HEK293 (cell line): Measurements from ENCODE around the gene EML3.

Experiments
- BCL11B ChIP-seq: fragments of 450-650 bp; formaldehyde crosslinking; IDR thresholded peaks from 2 replicates; pipeline ENCODE4 v1.5.1; 2016; ENCODE audit warnings: low read depth, missing biosample characterization, missing genetic modification characterization
- EGR2 ChIP-seq: fragments of 450-650 bp; formaldehyde crosslinking; IDR thresholded peaks from 2 replicates; pipeline ENCODE4 v1.5.1; 2016; ENCODE audit warnings: low read depth, missing biosample characterization, missing genetic modification characterization
- RBAK ChIP-seq: fragments of 450-650 bp; formaldehyde crosslinking; IDR thresholded peaks from 2 replicates; pipeline ENCODE4 v1.5.1; 2016; ENCODE audit warnings: missing biosample characterization, missing genetic modification characterization
- SCRT1 ChIP-seq: fragments of 450-650 bp; formaldehyde crosslinking; IDR thresholded peaks from 2 replicates; pipeline ENCODE4 v1.5.1; 2016; ENCODE audit warnings: missing biosample characterization, missing genetic modification characterization, borderline replicate concordance
- ZBTB48 ChIP-seq: fragments of 450-650 bp; formaldehyde crosslinking; IDR thresholded peaks from 2 replicates; pipeline ENCODE4 v1.5.1; 2016; ENCODE audit warnings: missing biosample characterization, missing genetic modification characterization
- ZEB2 ChIP-seq: fragments of 450-650 bp; formaldehyde crosslinking; IDR thresholded peaks from 2 replicates; pipeline ENCODE4 v1.5.1; 2016; ENCODE audit warnings: missing biosample characterization, missing genetic modification characterization
- ZFHX2 ChIP-seq: fragments of 450-650 bp; formaldehyde crosslinking; conservative IDR thresholded peaks from 2 replicates; pipeline ENCODE4 v1.5.1; 2016; ENCODE audit warnings: missing biosample characterization, missing genetic modification characterization
- ZNF121 ChIP-seq: fragments of 450-650 bp; formaldehyde crosslinking; IDR thresholded peaks from 2 replicates; pipeline ENCODE4 v1.5.1; 2016; ENCODE audit warnings: missing biosample characterization, missing genetic modification characterization
- ZNF155 ChIP-seq: fragments of 450-650 bp; formaldehyde crosslinking; IDR thresholded peaks from 2 replicates; pipeline ENCODE4 v1.5.1; 2016; ENCODE audit warnings: missing biosample characterization, missing genetic modification characterization
- ZNF175 ChIP-seq: fragments of 450-650 bp; formaldehyde crosslinking; IDR thresholded peaks from 2 replicates; pipeline ENCODE4 v1.5.1; 2016; ENCODE audit warnings: missing biosample characterization, missing genetic modification characterization
- ZNF211 ChIP-seq: fragments of 450-650 bp; formaldehyde crosslinking; IDR thresholded peaks from 2 replicates; pipeline ENCODE4 v1.5.1; 2016; ENCODE audit warnings: low read depth, missing biosample characterization, missing genetic modification characterization
- ZNF239 ChIP-seq: fragments of 450-650 bp; formaldehyde crosslinking; IDR thresholded peaks from 2 replicates; pipeline ENCODE4 v1.5.1; 2016; ENCODE audit warnings: missing biosample characterization, missing genetic modification characterization
- ZNF248 ChIP-seq: fragments of 450-650 bp; formaldehyde crosslinking; IDR thresholded peaks from 2 replicates; pipeline ENCODE4 v1.5.1; 2017; ENCODE audit warnings: missing biosample characterization, missing genetic modification characterization
- ZNF341 ChIP-seq: fragments of 450-650 bp; formaldehyde crosslinking; IDR thresholded peaks from 2 replicates; pipeline ENCODE4; 2016; ENCODE audit warnings: low read depth, missing biosample characterization, missing genetic modification characterization
- ZNF416 ChIP-seq: fragments of 450-650 bp; formaldehyde crosslinking; IDR thresholded peaks from 2 replicates; pipeline ENCODE4 v1.5.1; 2016; ENCODE audit warnings: missing biosample characterization, missing genetic modification characterization
- ZNF501 ChIP-seq: fragments of 450-650 bp; formaldehyde crosslinking; IDR thresholded peaks from 2 replicates; pipeline ENCODE4 v1.5.1; 2016; ENCODE audit warnings: missing biosample characterization, missing genetic modification characterization
- ZNF664 ChIP-seq: fragments of 450-650 bp; formaldehyde crosslinking; IDR thresholded peaks from 2 replicates; pipeline ENCODE4 v1.5.1; 2016; ENCODE audit warnings: missing biosample characterization, missing genetic modification characterization
- TF ChIP-seq, protein P1 (sequence below): fragments of 450-650 bp; formaldehyde crosslinking; optimal IDR thresholded peaks from 2 replicates; pipeline ENCODE3; 2016; ENCODE audit warnings: missing biosample characterization, mild to moderate bottlenecking, missing genetic modification characterization
- TF ChIP-seq, protein P2 (sequence below): fragments of 450-650 bp; formaldehyde crosslinking; conservative IDR thresholded peaks from 2 replicates; pipeline ENCODE4 v1.5.1; 2016; ENCODE audit warnings: low read depth, missing biosample characterization, missing genetic modification characterization
- TF ChIP-seq, protein P3 (sequence below): fragments of 450-650 bp; formaldehyde crosslinking; IDR thresholded peaks from 2 replicates; pipeline ENCODE4 v1.5.1; 2016; ENCODE audit warnings: missing biosample characterization, missing genetic modification characterization
- TF ChIP-seq, protein P4 (sequence below): fragments of 450-650 bp; formaldehyde crosslinking; IDR thresholded peaks from 2 replicates; pipeline ENCODE4 v1.5.1; 2016; ENCODE audit warnings: missing biosample characterization, missing genetic modification characterization
- TF ChIP-seq, protein P5 (sequence below): fragments of 450-650 bp; formaldehyde crosslinking; IDR thresholded peaks from 2 replicates; pipeline ENCODE4 v1.5.1; 2016; ENCODE audit warnings: missing biosample characterization, missing genetic modification characterization
- TF ChIP-seq, protein P6 (sequence below): fragments of 450-650 bp; IDR thresholded peaks from 2 replicates; pipeline ENCODE4 v1.5.1; 2018; ENCODE audit warnings: missing biosample characterization, missing genetic modification characterization
- TF ChIP-seq, protein P7 (sequence below): fragments of 450-650 bp; IDR thresholded peaks from 2 replicates; pipeline ENCODE4 v1.5.1; 2018; ENCODE audit warnings: missing biosample characterization, mild to moderate bottlenecking, missing genetic modification characterization

Gene EML3

DNA sequence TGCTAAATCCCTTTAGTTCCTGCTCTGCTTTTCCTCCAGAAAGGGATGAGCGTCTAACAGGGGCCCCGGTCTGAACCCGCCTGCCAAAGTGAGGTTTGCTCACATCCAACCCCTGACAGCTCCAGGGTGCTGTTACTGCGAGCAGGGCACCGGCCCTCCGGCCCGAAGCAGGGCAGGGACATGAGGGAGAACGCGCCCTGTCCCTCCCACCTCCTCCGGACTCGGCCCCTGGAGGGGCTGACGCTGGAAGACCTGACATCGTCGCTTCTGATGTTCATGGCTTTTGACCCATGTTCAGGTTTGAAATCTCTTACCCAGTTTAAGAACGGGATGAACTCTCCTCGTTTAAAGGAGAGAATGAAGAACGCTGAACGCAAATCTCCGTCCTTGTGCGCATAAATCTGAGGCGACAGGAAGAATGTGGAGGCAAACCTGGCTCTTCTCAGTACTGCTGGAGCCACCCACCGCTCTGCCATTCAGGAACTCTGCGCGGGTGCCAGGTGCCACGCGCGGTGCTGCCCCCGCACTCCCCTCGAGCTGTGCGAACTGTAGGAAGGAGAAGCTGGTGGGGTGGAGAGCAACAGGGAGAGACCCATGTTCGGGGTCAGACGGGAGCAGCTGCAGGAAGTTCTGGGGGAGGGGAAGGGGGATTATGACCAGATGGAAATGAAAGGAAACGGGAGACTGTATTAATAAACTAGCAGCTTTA, 38.1 kb downstream of the EML3 start (continued):
- TF ChIP-seq, protein P1, sequence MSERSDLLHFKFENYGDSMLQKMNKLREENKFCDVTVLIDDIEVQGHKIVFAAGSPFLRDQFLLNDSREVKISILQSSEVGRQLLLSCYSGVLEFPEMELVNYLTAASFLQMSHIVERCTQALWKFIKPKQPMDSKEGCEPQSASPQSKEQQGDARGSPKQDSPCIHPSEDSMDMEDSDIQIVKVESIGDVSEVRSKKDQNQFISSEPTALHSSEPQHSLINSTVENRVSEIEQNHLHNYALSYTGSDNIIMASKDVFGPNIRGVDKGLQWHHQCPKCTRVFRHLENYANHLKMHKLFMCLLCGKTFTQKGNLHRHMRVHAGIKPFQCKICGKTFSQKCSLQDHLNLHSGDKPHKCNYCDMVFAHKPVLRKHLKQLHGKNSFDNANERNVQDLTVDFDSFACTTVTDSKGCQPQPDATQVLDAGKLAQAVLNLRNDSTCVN (tag by site-specific recombination): peak; percentile 26
- TF ChIP-seq, protein P2, sequence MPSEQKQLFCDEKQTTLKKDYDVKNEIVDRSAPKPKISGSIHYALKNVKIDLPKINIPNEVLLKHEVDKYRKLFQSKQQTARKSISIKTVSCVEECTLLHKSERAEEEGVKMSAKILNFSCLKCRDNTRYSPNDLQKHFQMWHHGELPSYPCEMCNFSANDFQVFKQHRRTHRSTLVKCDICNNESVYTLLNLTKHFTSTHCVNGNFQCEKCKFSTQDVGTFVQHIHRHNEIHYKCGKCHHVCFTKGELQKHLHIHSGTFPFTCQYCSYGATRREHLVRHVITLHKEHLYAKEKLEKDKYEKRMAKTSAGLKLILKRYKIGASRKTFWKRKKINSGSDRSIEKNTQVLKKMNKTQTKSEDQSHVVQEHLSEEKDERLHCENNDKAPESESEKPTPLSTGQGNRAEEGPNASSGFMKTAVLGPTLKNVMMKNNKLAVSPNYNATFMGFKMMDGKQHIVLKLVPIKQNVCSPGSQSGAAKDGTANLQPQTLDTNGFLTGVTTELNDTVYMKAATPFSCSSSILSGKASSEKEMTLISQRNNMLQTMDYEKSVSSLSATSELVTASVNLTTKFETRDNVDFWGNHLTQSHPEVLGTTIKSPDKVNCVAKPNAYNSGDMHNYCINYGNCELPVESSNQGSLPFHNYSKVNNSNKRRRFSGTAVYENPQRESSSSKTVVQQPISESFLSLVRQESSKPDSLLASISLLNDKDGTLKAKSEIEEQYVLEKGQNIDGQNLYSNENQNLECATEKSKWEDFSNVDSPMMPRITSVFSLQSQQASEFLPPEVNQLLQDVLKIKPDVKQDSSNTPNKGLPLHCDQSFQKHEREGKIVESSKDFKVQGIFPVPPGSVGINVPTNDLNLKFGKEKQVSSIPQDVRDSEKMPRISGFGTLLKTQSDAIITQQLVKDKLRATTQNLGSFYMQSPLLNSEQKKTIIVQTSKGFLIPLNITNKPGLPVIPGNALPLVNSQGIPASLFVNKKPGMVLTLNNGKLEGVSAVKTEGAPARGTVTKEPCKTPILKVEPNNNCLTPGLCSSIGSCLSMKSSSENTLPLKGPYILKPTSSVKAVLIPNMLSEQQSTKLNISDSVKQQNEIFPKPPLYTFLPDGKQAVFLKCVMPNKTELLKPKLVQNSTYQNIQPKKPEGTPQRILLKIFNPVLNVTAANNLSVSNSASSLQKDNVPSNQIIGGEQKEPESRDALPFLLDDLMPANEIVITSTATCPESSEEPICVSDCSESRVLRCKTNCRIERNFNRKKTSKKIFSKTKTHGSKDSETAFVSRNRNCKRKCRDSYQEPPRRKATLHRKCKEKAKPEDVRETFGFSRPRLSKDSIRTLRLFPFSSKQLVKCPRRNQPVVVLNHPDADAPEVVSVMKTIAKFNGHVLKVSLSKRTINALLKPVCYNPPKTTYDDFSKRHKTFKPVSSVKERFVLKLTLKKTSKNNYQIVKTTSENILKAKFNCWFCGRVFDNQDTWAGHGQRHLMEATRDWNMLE (tag by site-specific recombination): no peak
- TF ChIP-seq SCRT1 (tag by site-specific recombination): no peak
- TF ChIP-seq ZNF664 (tag by site-specific recombination): no peak
- TF ChIP-seq ZNF341 (tag by site-specific recombination): peak; percentile 94
- TF ChIP-seq ZFHX2: peak; percentile 81
- TF ChIP-seq, protein P3, sequence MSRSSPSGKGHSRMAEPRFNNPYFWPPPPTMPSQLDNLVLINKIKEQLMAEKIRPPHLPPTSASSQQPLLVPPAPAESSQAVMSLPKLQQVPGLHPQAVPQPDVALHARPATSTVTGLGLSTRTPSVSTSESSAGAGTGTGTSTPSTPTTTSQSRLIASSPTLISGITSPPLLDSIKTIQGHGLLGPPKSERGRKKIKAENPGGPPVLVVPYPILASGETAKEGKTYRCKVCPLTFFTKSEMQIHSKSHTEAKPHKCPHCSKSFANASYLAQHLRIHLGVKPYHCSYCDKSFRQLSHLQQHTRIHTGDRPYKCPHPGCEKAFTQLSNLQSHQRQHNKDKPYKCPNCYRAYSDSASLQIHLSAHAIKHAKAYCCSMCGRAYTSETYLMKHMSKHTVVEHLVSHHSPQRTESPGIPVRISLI: no peak
- TF ChIP-seq, protein P4, sequence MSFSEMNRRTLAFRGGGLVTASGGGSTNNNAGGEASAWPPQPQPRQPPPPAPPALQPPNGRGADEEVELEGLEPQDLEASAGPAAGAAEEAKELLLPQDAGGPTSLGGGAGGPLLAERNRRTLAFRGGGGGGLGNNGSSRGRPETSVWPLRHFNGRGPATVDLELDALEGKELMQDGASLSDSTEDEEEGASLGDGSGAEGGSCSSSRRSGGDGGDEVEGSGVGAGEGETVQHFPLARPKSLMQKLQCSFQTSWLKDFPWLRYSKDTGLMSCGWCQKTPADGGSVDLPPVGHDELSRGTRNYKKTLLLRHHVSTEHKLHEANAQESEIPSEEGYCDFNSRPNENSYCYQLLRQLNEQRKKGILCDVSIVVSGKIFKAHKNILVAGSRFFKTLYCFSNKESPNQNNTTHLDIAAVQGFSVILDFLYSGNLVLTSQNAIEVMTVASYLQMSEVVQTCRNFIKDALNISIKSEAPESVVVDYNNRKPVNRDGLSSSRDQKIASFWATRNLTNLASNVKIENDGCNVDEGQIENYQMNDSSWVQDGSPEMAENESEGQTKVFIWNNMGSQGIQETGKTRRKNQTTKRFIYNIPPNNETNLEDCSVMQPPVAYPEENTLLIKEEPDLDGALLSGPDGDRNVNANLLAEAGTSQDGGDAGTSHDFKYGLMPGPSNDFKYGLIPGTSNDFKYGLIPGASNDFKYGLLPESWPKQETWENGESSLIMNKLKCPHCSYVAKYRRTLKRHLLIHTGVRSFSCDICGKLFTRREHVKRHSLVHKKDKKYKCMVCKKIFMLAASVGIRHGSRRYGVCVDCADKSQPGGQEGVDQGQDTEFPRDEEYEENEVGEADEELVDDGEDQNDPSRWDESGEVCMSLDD (tag by site-specific recombination): no peak
- TF ChIP-seq, protein P5, sequence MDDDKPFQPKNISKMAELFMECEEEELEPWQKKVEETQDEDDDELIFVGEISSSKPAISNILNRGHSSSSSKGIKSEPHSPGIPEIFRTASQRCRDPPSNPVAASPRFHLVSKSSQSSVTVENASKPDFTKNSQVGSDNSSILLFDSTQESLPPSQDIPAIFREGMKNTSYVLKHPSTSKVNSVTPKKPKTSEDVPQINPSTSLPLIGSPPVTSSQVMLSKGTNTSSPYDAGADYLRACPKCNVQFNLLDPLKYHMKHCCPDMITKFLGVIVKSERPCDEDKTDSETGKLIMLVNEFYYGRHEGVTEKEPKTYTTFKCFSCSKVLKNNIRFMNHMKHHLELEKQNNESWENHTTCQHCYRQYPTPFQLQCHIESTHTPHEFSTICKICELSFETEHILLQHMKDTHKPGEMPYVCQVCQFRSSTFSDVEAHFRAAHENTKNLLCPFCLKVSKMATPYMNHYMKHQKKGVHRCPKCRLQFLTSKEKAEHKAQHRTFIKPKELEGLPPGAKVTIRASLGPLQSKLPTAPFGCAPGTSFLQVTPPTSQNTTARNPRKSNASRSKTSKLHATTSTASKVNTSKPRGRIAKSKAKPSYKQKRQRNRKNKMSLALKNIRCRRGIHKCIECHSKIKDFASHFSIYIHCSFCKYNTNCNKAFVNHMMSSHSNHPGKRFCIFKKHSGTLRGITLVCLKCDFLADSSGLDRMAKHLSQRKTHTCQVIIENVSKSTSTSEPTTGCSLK (tag by site-specific recombination): no peak
- no peak for TF ChIP-seq ZNF175 (tag by site-specific recombination)
- TF ChIP-seq ZNF501: 0 out of 2 replicates have a peak, but pooled peaks have one; percentile 23
- TF ChIP-seq ZNF121 (tag by site-specific recombination): no peak
- no peak for TF ChIP-seq ZNF155 (tag by site-specific recombination)
- TF ChIP-seq, protein P6, sequence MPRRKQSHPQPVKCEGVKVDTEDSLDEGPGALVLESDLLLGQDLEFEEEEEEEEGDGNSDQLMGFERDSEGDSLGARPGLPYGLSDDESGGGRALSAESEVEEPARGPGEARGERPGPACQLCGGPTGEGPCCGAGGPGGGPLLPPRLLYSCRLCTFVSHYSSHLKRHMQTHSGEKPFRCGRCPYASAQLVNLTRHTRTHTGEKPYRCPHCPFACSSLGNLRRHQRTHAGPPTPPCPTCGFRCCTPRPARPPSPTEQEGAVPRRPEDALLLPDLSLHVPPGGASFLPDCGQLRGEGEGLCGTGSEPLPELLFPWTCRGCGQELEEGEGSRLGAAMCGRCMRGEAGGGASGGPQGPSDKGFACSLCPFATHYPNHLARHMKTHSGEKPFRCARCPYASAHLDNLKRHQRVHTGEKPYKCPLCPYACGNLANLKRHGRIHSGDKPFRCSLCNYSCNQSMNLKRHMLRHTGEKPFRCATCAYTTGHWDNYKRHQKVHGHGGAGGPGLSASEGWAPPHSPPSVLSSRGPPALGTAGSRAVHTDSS (tag by site-specific recombination): no peak
- no peak for TF ChIP-seq ZNF239 (tag by site-specific recombination)
- TF ChIP-seq, protein P7, sequence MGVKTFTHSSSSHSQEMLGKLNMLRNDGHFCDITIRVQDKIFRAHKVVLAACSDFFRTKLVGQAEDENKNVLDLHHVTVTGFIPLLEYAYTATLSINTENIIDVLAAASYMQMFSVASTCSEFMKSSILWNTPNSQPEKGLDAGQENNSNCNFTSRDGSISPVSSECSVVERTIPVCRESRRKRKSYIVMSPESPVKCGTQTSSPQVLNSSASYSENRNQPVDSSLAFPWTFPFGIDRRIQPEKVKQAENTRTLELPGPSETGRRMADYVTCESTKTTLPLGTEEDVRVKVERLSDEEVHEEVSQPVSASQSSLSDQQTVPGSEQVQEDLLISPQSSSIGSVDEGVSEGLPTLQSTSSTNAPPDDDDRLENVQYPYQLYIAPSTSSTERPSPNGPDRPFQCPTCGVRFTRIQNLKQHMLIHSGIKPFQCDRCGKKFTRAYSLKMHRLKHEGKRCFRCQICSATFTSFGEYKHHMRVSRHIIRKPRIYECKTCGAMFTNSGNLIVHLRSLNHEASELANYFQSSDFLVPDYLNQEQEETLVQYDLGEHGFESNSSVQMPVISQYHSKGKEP: no peak
- peak; percentile 79 for TF ChIP-seq EGR2 (tag by site-specific recombination)
- TF ChIP-seq ZBTB48 (tag by site-specific recombination): peak; percentile 68
- TF ChIP-seq BCL11B (tag by site-specific recombination): no peak
- TF ChIP-seq RBAK: no peak
- no peak for TF ChIP-seq ZNF211 (tag by site-specific recombination)
- no peak for TF ChIP-seq ZEB2 (tag by site-specific recombination)
- TF ChIP-seq ZNF416: no peak
- no peak for TF ChIP-seq ZNF248 (tag by site-specific recombination)
